ENCODE results near the gene GPATCH3.
"Not testable (repeated sequence)": the region's sequence is repeated elsewhere in the genome, so short reads cannot be mapped to it uniquely, and the experiment has no call there.

The GPATCH3 gene

DNA sequence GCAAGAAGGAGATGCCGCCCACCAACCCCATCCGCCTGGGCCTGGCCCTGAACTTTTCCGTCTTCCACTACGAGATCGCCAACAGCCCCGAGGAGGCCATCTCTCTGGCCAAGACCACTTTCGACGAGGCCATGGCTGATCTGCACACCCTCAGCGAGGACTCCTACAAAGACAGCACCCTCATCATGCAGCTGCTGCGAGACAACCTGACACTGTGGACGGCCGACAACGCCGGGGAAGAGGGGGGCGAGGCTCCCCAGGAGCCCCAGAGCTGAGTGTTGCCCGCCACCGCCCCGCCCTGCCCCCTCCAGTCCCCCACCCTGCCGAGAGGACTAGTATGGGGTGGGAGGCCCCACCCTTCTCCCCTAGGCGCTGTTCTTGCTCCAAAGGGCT lies 36.6 kb downstream of the GPATCH3 start:
- DNase-seq: no peak

DNA sequence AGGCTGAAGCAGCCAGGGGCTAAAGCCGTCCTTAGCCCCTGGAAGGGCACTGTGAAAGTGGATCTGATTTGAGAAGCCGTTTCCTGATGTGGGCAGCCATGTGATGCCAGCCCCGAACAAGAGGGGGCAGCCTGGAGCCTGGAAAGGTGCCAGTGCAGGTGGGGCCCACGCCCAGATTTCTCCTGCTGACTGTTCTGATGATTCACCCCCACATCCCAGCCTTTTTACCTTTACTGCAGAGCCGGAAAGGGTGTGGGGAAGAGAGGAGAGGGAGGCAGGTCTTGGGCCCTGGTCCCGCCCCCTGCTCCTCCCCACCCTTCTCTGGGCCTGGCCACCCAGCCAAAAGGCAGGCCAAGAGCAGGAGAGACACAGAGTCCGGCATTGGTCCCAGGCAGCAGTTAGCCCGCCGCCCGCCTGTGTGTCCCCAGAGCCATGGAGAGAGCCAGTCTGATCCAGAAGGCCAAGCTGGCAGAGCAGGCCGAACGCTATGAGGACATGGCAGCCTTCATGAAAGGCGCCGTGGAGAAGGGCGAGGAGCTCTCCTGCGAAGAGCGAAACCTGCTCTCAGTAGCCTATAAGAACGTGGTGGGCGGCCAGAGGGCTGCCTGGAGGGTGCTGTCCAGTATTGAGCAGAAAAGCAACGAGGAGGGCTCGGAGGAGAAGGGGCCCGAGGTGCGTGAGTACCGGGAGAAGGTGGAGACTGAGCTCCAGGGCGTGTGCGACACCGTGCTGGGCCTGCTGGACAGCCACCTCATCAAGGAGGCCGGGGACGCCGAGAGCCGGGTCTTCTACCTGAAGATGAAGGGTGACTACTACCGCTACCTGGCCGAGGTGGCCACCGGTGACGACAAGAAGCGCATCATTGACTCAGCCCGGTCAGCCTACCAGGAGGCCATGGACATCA lies 37.2 kb downstream of the GPATCH3 start, which contains the start of gene SFN:
SFN (plus strand) TSS at position 369 of the 904 bp plus-strand sequence; CDS start at position 433, 64 bp downstream.
- no peak for DNase-seq

DNA sequence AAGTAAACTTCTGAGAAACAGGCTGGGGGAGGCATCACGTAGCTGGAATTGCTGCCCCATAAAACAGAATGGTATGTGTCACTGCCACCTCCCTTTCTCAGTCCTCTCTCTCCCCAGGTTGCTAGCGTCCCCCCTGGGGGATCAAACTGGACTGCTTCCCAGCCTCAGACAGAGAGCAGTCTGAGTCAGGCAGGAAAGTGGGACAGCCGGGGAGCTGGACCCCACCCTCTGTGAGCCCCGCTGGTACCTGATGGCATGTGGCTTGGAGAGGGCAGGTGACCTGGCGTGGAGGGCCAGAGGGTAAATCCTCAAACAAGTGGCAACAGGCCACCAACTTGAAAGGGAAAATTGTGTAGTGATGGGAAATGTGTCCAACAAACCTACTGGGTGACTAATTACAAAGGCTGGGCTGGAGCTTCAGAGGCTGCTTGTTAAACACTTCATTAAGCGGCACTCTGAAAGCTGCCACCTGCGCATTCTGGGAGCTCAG lies 38.3 kb downstream of the GPATCH3 start:
- DNase-seq: no peak

DNA sequence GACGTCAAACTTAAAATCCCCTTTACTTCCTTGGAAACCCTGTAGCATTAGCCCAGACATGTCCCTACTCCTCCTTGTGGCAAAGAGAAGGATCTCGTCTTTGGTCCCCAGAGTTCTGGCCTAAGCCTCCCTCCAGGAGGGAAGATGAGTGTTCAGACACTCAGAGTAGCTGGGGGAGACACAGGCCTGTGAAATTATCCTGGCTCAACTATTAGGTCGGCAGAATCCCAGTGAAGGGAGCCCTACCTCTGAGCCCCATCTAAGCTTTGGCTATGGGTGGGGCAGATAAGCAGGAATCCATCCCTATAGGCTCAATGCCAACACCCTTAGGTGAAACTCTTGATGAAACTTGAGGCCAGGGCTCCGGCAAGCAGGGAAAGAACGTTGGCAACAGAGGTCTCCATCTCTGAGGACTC lies 39.0 kb downstream of the GPATCH3 start:
- DNase-seq: no peak

DNA sequence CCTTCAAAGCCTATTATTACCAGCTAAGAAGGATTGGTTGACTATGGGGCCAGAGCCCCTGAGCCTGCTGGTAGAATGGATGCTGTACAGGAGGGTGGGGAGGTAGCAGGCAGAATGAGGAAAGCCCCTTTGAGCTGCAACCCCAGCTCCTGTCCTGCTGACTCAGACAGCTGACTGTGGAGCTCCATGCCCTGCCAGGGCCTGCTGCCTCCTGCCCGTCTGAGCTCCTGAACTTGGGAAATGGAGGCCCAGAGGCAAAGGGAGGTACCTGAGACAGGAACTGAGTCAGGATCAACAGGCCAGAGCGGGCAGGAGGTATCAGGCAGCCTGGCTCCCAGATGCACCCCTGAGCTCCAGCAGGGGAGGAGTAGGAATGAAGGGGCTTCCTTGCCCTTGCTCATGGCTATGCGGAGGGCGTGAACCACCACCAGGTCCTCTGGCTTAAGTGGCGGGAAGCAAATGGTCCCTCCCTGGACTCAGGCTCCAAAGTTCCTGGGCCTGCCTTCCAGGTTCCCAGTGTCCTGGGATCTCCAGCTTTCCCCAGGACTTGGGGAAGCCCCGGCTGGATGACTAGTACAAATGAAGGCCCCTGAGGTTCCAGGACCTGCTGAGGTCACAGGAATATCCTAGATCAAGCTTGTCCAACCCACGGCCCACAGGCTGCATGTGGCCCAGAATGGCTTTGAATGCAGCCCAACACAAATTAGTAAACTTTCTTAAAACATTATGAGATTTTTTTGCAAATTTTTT lies 41.2 kb downstream of the GPATCH3 start:
- no peak for DNase-seq

DNA sequence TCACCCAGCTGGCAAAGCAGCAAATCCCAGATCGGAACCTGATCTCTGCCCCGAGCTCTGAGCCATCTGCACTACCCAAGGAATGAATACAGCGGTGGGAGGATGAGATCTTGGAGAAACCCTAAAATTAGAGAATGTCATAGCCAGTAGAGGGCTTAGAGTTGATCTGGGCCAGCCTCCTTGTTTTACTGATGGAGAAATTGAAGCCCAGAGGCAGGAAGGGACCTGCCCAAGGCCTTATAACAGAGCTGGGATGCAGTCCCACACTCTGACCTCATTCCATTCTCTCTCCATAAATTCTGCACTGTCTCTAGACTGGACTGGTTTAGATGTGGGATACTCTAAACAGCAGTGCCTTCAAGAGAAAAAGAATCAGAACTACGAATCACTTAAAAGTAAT lies 42.1 kb downstream of the GPATCH3 start:
- no peak for DNase-seq

DNA sequence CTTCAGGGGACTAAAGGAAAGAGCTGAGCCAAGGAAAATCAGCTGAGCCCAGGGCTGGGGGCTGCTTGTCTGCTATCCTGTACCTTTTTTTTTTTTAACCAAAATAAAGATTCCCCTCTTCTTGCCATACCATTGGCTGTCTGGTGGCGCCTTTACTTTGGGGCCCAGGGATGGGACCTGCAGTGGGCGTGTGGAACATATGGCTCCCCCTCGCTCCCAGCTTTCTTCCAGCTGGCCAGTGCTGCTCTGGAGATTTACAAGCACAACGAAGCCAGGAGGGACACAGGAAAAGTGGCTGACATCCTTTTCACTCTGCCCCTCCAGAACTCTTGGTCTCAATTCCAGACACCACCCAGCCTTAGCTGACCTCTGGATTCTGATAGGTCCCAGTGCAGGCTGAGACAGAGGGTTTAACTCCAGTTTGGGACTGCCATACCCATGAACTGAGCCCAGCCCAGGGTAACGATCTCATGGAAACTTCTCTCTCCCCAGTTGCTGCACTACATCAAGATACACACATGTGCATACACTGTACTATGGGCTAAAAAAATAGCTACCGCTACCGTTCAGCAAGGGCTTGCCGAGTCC lies 42.7 kb downstream of the GPATCH3 start:
- DNase-seq: no peak

DNA sequence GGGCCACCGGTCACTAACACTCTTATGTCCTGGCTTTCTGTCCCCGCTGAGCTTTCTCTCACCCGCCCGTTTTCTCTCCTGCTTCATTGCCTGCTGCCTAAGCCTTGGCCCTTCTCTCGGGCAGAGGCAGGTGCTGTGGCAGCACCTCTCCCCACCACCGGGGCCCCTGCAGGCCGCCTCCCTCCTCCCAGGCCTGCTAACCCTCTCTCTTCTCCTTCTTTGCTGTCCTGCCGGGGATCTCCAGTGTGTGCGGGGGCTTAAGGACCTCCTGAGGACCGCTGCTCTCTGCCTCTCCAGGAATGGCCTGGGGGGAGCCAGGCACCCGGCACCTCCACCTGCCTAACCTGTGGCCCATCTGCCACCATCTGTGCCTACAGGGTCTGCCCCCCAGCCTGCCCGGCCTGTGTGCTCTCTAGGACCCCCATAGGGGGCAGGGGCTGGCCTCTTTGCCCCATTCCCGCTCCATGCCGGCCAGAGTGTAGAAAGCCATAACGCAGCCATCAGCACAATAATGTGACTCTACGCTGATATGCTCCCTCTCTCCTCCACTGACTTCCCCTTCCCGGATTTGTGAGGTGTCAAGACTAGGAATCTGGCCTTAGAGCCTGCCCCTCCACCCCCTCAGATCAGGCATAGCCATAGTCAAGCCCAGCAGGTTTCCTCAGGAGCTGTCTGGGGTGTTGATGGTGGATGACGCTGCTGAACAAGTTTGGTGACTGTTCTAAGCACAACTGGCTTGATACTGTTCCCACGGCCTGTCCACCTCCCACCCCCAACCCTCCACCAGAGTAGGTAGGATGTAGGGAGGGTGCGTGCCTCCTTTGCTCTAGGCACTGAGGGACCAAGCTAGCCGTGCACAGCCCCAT lies 43.4 kb downstream of the GPATCH3 start:
- no peak for DNase-seq

DNA sequence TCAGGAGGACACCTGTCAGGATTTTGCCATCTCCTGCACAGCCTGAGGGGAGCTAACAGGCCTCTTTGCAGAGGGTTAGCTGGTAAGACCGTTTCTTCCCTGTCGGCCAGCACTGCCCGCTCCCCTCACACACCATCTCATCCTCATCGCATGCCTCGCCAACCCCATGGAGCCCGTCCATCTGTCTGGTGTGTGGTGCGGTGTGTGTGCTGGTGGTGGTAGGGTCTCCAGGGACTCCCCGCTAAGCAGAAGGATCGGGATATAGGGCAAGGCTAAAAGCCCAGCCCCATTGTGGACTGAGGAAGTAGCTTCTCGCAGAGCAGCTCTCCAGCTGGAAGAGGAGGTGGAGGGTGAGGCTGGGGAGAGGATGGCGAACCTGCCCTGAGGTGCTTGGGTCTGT lies 44.1 kb downstream of the GPATCH3 start:
- no peak for DNase-seq

DNA sequence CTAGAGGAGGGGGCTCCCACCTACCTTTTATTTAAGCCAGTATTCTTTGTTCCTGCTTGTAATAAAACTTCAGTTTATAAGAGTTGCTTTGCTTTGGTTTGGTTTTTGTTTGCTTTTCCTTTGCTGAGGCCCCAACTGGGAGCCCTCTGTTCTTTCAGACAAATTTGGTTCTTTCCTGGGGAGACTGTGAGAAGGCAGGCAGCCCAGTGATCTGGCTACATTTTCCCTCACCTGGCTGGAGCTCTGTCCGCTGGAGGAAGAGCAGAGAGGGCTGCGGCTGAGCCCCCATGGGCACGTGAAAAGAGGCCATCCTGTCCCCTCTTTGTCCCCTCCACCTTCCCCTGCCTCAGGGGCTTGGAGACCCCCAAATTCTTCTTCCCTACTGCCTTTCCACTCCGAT lies 44.6 kb downstream of the GPATCH3 start:
- no peak for DNase-seq

DNA sequence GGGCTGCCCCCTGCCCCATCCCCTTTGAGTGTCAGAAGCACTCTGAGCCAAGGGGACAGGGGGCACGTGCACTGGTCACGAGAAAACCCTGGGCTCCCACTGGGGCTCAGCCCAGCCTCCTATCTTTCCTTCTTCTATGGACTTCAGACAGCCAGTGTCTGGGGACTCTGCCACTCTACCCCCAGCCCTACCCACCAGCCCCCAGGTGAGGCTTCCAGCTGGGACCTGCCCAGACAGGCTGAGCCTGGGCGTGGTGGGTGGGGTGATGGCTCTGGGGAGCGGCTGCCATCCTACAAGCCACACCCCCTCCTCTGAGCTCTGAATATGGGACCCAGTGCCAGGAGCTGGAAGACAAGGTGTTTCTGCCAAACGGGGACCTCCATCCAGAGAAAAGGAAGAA lies 45.4 kb downstream of the GPATCH3 start:
- no peak for DNase-seq

DNA sequence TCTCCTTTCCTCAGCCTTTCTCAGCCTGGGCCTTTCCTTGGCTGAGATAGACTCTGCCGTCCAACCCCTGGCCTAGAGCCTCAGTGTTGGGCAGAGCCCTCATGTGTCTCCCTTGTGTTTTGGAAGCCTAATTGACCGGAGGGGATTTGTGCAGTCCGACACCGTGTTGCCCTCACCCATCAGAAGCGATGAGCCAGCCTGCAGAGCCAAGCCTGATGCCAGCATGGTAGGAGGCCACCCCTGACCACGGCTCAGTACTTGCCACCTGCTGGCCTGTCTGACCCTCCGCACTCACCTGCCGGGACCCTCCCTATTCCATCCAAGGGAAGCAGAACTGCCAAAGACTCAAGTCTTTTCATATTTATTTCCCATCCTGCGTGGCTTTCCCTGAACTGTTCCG lies 46.7 kb downstream of the GPATCH3 start:
- DNase-seq: no peak

DNA sequence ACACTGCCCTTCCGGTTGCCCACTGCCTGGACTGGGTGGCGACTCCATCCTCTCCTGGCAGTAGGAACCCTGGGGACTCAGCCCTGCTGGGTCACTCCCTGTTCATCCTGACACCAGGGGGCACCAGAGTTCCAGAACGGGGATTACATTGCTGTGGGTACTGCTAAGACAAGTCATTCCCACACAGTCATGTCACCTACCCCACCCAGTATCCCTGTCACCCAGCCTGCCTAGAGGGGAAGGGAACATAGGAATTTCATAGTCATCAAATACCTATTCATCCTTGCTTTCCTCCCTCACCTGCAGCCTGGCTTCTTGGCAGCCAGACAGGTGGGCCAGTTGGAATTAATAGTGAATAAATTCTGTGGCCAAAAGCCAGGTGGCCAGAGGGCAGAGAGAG lies 47.1 kb downstream of the GPATCH3 start:
- DNase-seq: peak; percentile 74

DNA sequence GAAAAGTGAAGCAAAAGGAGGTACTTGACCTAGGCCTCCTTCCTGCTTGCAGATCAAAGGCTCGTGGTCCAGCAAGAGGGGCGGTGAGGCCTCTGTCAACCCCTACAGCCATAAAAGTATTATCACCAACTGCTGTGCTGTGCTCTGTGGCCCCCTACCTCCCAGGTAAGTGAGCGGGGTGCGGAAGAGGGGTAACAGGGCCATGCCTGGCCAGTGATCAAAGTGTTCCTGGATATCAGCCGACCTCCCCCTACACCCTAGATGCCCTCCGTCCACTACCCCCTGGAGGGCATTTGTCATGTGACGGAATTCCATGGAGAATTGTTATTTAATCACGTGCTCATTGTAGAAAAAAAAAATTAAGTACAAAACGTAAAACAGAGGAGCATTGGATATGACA lies 47.6 kb downstream of the GPATCH3 start:
- DNase-seq: no peak

DNA sequence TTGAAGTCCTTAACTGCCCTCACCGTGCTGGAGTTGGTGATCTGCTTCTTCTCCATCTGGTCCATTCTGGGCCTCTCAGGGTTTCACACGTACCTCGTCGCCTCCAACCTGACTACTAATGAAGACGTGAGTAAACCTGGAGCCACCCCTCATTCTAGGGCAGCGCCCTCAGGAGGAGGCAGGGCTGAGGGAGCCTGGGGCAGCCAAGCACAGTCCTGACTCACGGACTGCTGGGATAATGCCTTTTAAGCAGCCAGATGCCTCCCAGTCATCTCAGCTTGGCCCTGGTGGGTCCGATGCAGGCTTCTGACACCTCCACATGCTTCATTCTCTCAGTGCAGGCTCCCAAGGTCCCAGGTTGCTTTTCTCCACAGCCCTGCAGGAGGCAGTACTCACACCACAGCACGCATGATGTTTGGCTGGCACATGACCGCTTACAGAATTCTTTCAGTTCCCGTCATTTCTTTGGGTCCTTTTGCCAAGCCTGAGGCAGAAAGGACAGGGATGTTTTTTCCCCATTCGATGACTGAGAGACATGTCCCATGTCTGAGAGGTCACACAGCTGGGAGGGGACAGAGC lies 49.1 kb downstream of the GPATCH3 start:
- DNase-seq: no peak

DNA sequence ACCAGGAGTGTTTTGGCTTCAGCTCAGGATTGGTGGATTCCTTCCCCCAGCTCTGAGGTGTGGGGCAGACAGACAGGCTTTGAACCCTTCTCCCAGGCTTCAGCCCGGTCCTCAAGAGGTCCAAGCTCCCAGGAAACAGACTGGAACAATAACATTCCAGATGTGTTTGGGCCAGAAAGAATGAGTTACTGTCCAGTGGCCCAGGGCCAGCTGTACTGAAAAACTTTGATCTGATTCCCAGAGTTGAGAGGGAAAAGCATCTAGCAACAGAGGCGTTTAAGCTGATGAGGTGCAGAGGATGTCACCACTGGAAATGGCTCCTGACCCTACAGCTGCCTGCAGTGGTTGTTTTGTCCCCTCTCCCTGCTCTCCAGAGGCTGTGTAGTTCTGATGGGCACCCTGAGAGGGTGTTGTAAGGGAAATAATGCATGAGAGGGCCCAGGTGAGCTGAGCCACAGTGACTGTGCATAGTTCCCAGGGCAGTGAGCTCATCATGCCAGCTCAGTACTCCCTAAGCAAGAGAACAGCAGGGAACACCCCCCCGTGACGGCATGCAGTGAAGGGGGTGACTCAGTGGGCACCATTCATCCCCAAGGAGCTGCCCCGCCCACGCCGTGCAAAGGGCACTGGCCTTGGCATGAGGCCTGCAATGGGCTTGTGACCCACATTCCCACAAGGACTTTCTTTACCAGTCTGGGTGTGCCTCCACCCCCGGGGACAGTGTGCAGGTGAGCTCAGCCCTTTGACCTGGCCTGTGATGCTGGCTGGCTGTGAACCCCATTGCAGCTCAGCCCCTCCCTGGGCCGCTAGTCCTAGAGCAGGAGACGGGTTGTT lies 51.1 kb downstream of the GPATCH3 start:
- DNase-seq: no peak

DNA sequence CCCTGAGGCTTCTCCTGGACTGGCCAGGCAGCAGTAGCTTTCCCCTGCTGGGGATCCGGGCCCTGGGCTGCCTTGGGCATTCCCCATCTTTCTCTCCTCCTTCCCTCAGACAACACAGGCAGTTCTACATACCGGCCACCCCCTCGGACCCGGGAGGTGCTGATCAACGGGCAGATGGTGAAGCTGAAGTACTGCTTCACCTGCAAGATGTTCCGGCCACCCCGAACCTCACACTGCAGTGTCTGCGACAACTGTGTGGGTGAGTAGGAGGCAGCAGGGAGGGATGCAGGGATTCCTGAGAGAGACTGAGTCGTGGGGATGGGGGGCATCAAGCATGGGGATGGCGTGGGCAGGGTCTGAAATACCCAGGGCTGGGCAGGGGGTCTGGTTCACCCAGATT lies 51.8 kb downstream of the GPATCH3 start:
- DNase-seq: no peak

DNA sequence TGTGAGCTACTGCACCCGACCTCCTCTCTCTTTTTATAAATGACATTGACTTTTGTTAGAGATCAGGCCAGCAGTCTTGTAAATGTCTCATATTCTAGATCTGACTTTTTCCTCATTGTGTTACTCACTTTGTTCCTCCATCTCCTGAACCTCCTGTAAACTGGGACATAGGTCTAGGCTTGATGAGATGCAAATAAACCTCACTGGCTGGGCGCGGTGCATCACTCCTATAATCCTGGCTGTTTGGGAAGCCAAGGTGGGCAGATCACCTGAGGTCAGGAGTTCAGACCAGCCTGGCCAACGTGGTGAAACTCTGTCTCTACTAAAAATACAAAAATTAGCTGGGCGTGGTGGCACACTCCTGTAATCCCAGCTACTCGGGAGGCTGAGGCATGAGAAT lies 52.4 kb downstream of the GPATCH3 start:
- DNase-seq: not testable (repeated sequence)

DNA sequence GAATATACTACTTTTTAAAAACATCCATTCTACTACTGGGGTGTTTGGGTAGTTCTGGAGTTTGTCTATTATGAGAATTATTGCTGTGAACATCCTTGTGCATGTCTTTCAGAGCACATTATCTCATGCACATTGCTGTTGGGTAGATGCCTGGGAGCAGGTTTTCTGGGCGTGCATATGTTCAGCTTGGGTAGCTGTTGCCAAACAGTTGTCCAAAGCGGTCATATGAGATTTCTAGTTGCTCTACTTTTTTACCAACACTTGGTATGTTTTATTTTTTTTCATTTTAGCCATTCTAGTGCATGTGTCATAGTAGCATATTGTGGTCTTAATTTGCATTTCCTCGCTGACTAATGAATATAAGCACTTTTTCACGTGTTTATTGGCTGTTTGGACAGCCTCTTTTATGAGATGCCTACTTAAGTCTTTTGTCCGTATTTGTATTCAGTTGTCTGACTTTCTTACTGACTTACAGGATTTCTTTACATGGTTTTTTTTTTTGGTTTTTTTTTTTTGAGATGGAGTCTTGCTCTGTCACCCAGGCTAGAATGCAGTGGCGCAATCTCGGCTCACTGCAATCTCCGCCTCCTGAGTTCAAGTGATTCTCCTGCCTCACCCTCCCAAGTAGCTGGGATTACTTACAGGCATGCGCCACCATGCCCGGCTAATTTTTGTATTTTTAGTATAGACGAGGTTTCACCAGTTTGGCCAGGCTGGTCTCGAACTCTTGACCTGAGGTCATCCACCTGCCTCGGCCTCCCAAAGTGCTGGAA lies 55.7 kb downstream of the GPATCH3 start:
- no peak for DNase-seq

Data from effector CD8-positive, alpha-beta T cell (primary cell).